Uterus (tissue), 4 donors: ENCODE results near the gene LMNB1. TPM values are rescaled to one million over a fixed set of nuclear protein-coding genes. Genes with fewer than 3 reads are reported as not detected.
A peak's percentile ranks its signal among the peaks of the same experiment; 100 is the strongest.

Experiments used
- DNase-seq, 2 donors: peaks; one replicate each; pipeline ENCODE4 v3.0.0-alpha.2; 2019 to 2020
- H3K27ac ChIP-seq, 2 donors: fragments of 200-600 bp; sonication (generic); 1 replicate in 1 of 2; 2 replicates in 1 of 2; pipeline ENCODE4 v1.5.1; 2016 to 2018
- H3K27me3 ChIP-seq, 2 donors: fragments of 200-600 bp; sonication (generic); one replicate each; pipeline ENCODE4 v1.5.1; 2018 to 2019; ENCODE audit warnings: control low read depth in 1 of 2
- H3K36me3 ChIP-seq, 2 donors: fragments of 200-600 bp; sonication (generic); one replicate each; pipeline ENCODE4 v1.5.1; 2019; ENCODE audit warnings: control low read depth in 1 of 2
- H3K4me1 ChIP-seq, 2 donors: fragments of 200-600 bp; sonication (generic); one replicate each; pipeline ENCODE4 v1.5.1; 2018 to 2019; ENCODE audit warnings: control low read depth in 1 of 2
- H3K4me3 ChIP-seq, 2 donors: fragments of 200-600 bp; sonication (generic); 1 replicate in 1 of 2; 2 replicates in 1 of 2; pipeline ENCODE4 v1.5.1; 2018 to 2019; ENCODE audit warnings: mild to moderate bottlenecking in 1 of 2
- H3K9me3 ChIP-seq, 2 donors: fragments of 200-600 bp; sonication (generic); one replicate each; pipeline ENCODE4 v1.5.1; 2019; ENCODE audit warnings: control low read depth in 1 of 2
- POLR2A ChIP-seq, 2 donors: fragments of 450-650 bp; IDR thresholded peaks; one replicate each; pipeline ENCODE4 v1.6.1; 2016; ENCODE audit warnings: antibody characterized with exemption in 2 of 2, mild to moderate bottlenecking in 1 of 2, moderate library complexity in 1 of 2
- intact Hi-C: fragments of 100-400 bp; cut with DNase I; formaldehyde crosslinking; loops from one replicate; pipeline ENCODE4 v1.15.1; 2023; ENCODE audit warnings: low total_unique reads
- total RNA-seq, 4 donors: library from RNA; depleted of rRNA in 3 of 4; stranded (reverse); fragments of >200 nt in 3 of 4; gene quantifications; one replicate each; pipeline versions ENCODE4 v1.1.0 to v1.2.4, GENCODE V29; 2014 to 2023
- TF ChIP-seq, protein P1 (sequence below), 4 experiments: fragments of 200-600 bp in 2 of 4; fragments of 450-650 bp in 2 of 4; sonication (generic) in 2 of 4; IDR thresholded peaks; one replicate each; pipeline ENCODE4 v1.5.1; 2016 to 2019; ENCODE audit warnings: antibody characterized with exemption in 4 of 4, mild to moderate bottlenecking in 2 of 4, moderate library complexity in 1 of 4
- donor health status: DM: yes; HTN: yes; CAD: no.

LMNB1 gene
- total RNA-seq, 4 donors from 2014 or later: 0.29 to 66.7 (median 3.6) TPM

DNA sequence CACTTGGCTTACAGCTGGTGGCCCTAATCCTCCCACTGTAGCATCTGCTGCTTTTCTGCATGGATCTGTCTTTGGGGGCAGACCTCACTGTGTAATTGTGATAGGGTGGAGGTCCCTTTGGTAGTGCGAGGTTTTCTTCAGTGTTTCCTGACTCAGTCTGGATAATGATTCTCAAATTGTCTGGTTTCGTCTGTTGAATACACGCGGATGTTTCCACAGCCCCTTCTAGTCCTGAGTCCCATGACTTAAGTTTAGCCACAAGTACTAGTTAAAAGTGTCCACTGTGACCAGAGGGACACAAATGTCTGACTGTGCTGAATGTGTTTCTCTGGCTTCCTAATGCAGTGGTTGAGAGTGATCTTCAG, 70.5 kb downstream of the LMNB1 start:
- Histone ChIP-seq H3K9me3 (no peaks in the 10 kb centered on the region), H3K4me3 (no peak overlapping the region), H3K27me3 (no peaks in the 10 kb centered on the region), H3K27ac (peak overlapping the region; percentile 50 to 69), H3K36me3 (no peaks in the 10 kb centered on the region), H3K4me1 (peaks cover 0 to 4% of the 10 kb centered on the region in 2 donors)
- intact Hi-C loops: no loop called here
- DNase-seq: no peak
- TF ChIP-seq, protein P1, sequence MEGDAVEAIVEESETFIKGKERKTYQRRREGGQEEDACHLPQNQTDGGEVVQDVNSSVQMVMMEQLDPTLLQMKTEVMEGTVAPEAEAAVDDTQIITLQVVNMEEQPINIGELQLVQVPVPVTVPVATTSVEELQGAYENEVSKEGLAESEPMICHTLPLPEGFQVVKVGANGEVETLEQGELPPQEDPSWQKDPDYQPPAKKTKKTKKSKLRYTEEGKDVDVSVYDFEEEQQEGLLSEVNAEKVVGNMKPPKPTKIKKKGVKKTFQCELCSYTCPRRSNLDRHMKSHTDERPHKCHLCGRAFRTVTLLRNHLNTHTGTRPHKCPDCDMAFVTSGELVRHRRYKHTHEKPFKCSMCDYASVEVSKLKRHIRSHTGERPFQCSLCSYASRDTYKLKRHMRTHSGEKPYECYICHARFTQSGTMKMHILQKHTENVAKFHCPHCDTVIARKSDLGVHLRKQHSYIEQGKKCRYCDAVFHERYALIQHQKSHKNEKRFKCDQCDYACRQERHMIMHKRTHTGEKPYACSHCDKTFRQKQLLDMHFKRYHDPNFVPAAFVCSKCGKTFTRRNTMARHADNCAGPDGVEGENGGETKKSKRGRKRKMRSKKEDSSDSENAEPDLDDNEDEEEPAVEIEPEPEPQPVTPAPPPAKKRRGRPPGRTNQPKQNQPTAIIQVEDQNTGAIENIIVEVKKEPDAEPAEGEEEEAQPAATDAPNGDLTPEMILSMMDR (IDR thresholded peaks at IDR 0.05): no peak
- no peak for TF ChIP-seq POLR2A (IDR thresholded peaks at IDR 0.05)

DNA sequence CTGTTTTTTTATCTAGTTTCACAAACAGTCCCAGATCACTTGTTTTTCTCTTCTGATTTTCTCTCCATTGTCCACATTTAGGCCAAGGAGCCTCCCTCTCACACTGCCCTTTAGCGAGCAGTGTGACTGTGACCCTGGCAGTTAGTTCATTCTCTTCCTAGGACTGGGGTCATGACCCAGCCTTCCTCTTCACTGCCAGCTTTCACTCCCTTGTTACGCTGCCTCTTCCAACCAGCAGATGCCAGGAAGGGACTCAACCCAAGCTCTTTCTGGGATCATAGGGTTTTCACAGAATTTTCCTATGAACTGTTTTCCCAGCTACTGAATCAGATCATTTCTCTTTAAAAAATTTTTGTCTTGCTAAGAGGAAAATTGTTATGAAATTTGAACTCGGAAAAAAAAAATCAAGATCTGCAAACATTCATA, 70.9 kb downstream of the LMNB1 start:
- Histone ChIP-seq H3K9me3 (no peaks in the 10 kb centered on the region), H3K4me3 (no peak overlapping the region), H3K27me3 (no peaks in the 10 kb centered on the region), H3K27ac (peak overlapping the region; percentile 50 to 69), H3K36me3 (no peaks in the 10 kb centered on the region), H3K4me1 (peaks cover 0 to 4% of the 10 kb centered on the region in 2 donors)
- no peak for DNase-seq
- TF ChIP-seq POLR2A (IDR thresholded peaks at IDR 0.05): no peak
- TF ChIP-seq, protein P1 (IDR thresholded peaks at IDR 0.05): no peak
- intact Hi-C loops: no loop called here

DNA sequence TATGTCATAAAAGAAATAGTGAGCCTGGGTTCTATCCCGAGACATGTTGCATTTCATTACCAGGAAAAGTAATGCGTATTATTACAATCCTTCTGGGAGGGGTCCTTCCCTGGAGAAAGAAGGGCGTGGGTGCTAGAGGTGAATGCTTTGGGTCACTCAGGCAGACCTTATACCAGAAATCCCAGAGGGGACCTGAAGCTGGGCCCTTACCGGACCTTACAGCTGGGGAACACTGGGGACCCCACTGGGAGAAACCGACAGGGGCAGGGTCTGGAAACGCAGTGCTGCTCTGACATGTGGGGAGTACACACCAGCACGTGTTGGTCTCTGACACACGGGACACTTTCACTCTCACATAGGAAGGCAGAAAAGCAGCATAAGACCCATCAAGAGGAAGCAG, 71.3 kb downstream of the LMNB1 start:
- no peak for DNase-seq
- no peaks in the 10 kb centered on the region for H3K27me3 ChIP-seq

DNA sequence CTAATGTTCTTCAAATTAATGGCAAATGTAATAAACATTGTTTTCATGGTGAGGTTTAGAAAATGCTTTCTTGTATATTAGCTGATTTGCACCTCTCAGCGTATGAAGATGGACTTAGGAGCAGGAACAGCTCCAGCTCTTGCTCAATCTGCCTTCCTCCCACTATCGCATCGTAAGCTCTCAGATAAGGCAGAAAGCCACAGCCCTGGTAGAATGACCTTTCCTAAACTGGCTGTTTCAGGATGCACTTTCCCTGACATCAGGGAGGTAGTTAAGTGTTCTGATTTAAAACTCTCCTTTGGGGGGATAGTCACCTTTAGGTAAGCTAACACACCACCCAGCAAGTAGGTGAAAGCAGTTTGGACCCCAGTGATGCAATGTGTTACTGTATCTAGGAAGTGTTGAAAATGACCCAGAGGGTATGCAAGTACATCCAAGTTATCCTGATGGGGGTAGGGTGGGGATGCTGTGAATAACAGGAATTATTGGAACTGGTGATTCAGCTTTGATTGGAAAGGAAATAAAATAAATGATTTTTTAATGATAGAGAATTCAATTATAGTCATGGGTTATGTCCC, 72.3 kb downstream of the LMNB1 start:
- Histone ChIP-seq H3K36me3 (no peaks in the 10 kb centered on the region), H3K9me3 (no peaks in the 10 kb centered on the region), H3K4me1 (peaks cover 0 to 4% of the 10 kb centered on the region in 2 donors), H3K4me3 (no peak overlapping the region), H3K27ac (peak overlapping the region; percentile 50 to 69), H3K27me3 (no peaks in the 10 kb centered on the region)
- TF ChIP-seq, protein P1 (IDR thresholded peaks at IDR 0.05): no peak
- TF ChIP-seq POLR2A (IDR thresholded peaks at IDR 0.05): no peak
- intact Hi-C loops: no loop called here
- DNase-seq: peak; percentile 56 to 68

More for the DNA sequence above, 71.3 kb downstream of the LMNB1 start:
- H3K4me3 ChIP-seq: no peak overlapping the region
- H3K36me3 ChIP-seq: no peaks in the 10 kb centered on the region
- no peak for TF ChIP-seq POLR2A (IDR thresholded peaks at IDR 0.05)
- TF ChIP-seq, protein P1 (IDR thresholded peaks at IDR 0.05): no peak
- peaks cover 0 to 4% of the 10 kb centered on the region in 2 donors for H3K4me1 ChIP-seq
- intact Hi-C loops: no loop called here
- H3K9me3 ChIP-seq: no peaks in the 10 kb centered on the region
- H3K27ac ChIP-seq: peak overlapping the region; percentile 50 to 69

DNA sequence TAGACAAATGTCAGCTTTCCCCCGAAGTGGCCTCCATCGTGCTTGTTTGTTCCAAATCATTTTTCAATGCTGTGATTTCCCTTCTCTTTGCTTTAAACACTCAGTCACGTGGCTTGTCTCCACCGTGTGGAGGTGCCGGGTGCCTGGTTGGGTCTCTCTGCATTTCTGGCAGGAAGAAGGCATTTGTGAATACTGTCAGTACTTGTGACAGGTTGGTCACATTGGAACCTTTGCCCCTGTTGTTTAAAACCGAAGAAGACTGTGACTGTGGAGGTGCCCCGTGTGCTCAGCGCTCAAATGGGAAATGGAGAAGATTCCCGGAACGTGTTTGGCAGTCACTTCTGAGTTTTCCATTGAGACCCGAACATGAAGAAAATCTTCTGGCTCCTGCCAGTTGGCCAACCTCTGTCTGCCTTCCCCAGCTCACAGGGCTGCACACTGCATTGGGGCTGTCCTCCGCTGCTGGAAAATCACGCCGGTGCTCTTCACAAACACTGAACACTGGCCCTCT, 74.6 kb downstream of the LMNB1 start:
- Histone ChIP-seq H3K27me3 (no peaks in the 10 kb centered on the region), H3K9me3 (no peaks in the 10 kb centered on the region), H3K27ac (peak overlapping the region; percentile 25 to 66), H3K36me3 (no peaks in the 10 kb centered on the region), H3K4me1 (peaks cover 0 to 4% of the 10 kb centered on the region in 2 donors), H3K4me3 (no peak overlapping the region)
- no peak for TF ChIP-seq POLR2A (IDR thresholded peaks at IDR 0.05)
- TF ChIP-seq, protein P1 (IDR thresholded peaks at IDR 0.05): no peak
- no peak for DNase-seq
- intact Hi-C loops: no loop called here
